HL-60/S4 treated with retinoic acid at 250 ng/mL for 4 days and 3 days (cell line): ENCODE data around the gene GAB2.

Source experiments
- in situ Hi-C: fragments of 300-500 bp; cut with MboI; formaldehyde crosslinking; loops from 2 replicates; pipeline ENCODE4 v1.7.0; 2022; ENCODE audit warnings: low sequenced_read_pairs

The GAB2 gene

GRCh38 chr11:78170874-78171549 is 246.6 kb downstream of the GAB2 start:
- in situ Hi-C loops = no loop called here

- in situ Hi-C loops = no loop called here
These were observed 247.2 kb downstream of the GAB2 start for GRCh38 chr11:78170413-78170812.

- in situ Hi-C loops = no loop called here
These were observed 248.8 kb downstream of the GAB2 start for GRCh38 chr11:78168539-78169477.

- in situ Hi-C loops = no loop called here
These were observed 250.7 kb downstream of the GAB2 start for GRCh38 chr11:78166855-78167469.
